K562 (cell line): ENCODE results near the gene TEAD3. TPM values are rescaled to one million over a fixed set of nuclear protein-coding genes. Genes with fewer than 3 reads are reported as not detected.
A peak's percentile ranks its signal among the peaks of the same experiment; 100 is the strongest.

Experiments
- MEIS2 ChIP-seq: fragments of 450-650 bp; IDR thresholded peaks from 2 replicates; pipeline ENCODE4 v1.6.1; 2014; ENCODE audit warnings: mild to moderate bottlenecking; ENCODE audit not compliant: partially characterized antibody
- ZNF175 ChIP-seq: fragments of 200-800 bp; sonication (Bioruptor generic); IDR thresholded peaks from 2 replicates; pipeline ENCODE4 v1.6.1; 2016; ENCODE audit warnings: low read depth, mild to moderate bottlenecking, missing genetic modification characterization, missing compliant biosample characterization
- ZNF644 ChIP-seq: fragments of 200-800 bp; sonication (Bioruptor generic); IDR thresholded peaks from 2 replicates; pipeline ENCODE4 v1.6.1; 2016; ENCODE audit warnings: low read depth, missing genetic modification characterization, missing compliant biosample characterization
- polyA plus RNA-seq, 8 experiments: library from polyadenylated mRNA; depleted of rRNA in 4 of 8; stranded (reverse) in 5 of 8; unstranded in 3 of 8; fragments of >200 nt; fragmentation: Nextera tagmentation in 2 of 8; fragmentation: Illumina TruSeq in 1 of 8; extraction: Ambion mirVana in 2 of 8; extraction: Trizol in 1 of 8; gene quantifications; 2 replicates each; pipeline versions ENCODE4 v1.2.1 to v1.2.3, GENCODE V29; 2011 to 2014; ENCODE audit warnings: inconsistent platforms in 1 of 8, missing spikeins in 1 of 8
- total RNA-seq, 7 experiments: library from RNA; depleted of rRNA in 6 of 7; stranded (reverse); fragments of >200 nt in 6 of 7; fragmentation: Illumina TruSeq in 2 of 7; extraction: Trizol in 2 of 7; gene quantifications; 2 replicates each; pipeline versions ENCODE4 v1.2.1 to v1.2.3, GENCODE V29; 2011 to 2021; ENCODE audit warnings: low replicate concordance in 1 of 7
- TF ChIP-seq, protein P1 (sequence below), 2 experiments: fragments of 450-650 bp in 1 of 2; sonication (generic) in 1 of 2; formaldehyde crosslinking in 1 of 2; IDR thresholded peaks; 2 replicates each; pipeline versions ENCODE4 v1.7.1 to v1.9.0; 2016 to 2022; ENCODE audit warnings: inconsistent platforms in 1 of 2, mild to moderate bottlenecking in 1 of 2, missing genetic modification reagents in 1 of 2
- TF ChIP-seq, protein P2 (sequence below): sonication (generic); formaldehyde crosslinking; IDR thresholded peaks from 2 replicates; pipeline ENCODE4 v1.8.0; 2022; ENCODE audit warnings: mild to moderate bottlenecking, missing genetic modification reagents

Gene TEAD3
- total and polyA plus RNA-seq, 9 of the 15 experiments (the other 6 are each of a cell fraction or from before 2014, with no cell fraction given), result 0.63 to 13.2 (median 3.3) TPM

DNA sequence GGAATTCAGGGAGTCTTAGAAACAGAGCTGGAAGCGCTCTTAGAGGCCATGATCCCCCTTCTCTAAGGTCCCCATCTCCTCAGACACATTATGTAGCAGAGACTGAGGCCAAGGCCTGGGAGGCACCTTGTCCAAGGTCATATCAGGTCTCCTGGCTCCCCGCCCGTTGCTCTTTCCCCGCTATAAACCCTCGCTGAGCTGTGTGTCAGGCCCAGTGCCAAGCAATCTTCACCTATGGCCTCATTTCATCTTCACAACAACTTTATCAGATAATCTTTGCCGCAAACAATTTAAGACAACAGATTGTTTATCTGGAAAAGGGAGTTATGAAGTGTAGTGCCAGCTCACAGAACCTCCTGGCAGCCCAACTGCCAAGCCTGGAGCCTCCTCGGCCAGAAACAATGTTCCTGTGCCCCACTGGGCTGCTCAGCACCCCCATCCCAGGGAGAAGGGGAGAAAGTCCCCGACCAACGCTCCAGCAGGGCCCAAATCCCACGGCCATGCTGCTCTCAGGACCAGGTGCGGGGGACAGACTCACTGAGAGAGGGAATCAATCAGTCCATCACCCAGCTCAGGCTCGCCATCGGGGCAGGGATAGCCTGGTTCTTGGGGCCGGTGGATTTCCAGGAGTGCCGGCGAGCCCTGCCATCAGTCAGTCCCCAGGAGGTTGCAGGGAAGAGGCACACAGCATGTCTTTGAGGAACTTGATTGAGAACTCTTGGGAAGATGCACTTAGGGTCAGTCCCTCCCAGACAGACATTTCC is 61.6 kb downstream of the TEAD3 start (continued):
- TF ChIP-seq, protein P1, sequence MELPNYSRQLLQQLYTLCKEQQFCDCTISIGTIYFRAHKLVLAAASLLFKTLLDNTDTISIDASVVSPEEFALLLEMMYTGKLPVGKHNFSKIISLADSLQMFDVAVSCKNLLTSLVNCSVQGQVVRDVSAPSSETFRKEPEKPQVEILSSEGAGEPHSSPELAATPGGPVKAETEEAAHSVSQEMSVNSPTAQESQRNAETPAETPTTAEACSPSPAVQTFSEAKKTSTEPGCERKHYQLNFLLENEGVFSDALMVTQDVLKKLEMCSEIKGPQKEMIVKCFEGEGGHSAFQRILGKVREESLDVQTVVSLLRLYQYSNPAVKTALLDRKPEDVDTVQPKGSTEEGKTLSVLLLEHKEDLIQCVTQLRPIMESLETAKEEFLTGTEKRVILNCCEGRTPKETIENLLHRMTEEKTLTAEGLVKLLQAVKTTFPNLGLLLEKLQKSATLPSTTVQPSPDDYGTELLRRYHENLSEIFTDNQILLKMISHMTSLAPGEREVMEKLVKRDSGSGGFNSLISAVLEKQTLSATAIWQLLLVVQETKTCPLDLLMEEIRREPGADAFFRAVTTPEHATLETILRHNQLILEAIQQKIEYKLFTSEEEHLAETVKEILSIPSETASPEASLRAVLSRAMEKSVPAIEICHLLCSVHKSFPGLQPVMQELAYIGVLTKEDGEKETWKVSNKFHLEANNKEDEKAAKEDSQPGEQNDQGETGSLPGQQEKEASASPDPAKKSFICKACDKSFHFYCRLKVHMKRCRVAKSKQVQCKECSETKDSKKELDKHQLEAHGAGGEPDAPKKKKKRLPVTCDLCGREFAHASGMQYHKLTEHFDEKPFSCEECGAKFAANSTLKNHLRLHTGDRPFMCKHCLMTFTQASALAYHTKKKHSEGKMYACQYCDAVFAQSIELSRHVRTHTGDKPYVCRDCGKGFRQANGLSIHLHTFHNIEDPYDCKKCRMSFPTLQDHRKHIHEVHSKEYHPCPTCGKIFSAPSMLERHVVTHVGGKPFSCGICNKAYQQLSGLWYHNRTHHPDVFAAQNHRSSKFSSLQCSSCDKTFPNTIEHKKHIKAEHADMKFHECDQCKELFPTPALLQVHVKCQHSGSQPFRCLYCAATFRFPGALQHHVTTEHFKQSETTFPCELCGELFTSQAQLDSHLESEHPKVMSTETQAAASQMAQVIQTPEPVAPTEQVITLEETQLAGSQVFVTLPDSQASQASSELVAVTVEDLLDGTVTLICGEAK (IDR thresholded peaks at IDR 0.05), result peak; percentile 49; the same call in 1 of the 2 replicates
- TF ChIP-seq, protein P1 (CRISPR knock-in tag; IDR thresholded peaks at IDR 0.05), result no peak
- no peak for TF ChIP-seq ZNF644 (tag)
- TF ChIP-seq MEIS2, result no peak
- TF ChIP-seq ZNF175 (CRISPR knock-in tag), result no peak
- TF ChIP-seq, protein P2, sequence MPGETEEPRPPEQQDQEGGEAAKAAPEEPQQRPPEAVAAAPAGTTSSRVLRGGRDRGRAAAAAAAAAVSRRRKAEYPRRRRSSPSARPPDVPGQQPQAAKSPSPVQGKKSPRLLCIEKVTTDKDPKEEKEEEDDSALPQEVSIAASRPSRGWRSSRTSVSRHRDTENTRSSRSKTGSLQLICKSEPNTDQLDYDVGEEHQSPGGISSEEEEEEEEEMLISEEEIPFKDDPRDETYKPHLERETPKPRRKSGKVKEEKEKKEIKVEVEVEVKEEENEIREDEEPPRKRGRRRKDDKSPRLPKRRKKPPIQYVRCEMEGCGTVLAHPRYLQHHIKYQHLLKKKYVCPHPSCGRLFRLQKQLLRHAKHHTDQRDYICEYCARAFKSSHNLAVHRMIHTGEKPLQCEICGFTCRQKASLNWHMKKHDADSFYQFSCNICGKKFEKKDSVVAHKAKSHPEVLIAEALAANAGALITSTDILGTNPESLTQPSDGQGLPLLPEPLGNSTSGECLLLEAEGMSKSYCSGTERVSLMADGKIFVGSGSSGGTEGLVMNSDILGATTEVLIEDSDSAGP (CRISPR knock-in tag), result no peak
